ENCODE measurements around the gene SH3PXD2A. TPM values are rescaled to one million over a fixed set of nuclear protein-coding genes. Genes with fewer than 3 reads are reported as not detected.

Gene SH3PXD2A
- total RNA-seq, 1 donor from 2014 or later = 38.6 TPM

DNA sequence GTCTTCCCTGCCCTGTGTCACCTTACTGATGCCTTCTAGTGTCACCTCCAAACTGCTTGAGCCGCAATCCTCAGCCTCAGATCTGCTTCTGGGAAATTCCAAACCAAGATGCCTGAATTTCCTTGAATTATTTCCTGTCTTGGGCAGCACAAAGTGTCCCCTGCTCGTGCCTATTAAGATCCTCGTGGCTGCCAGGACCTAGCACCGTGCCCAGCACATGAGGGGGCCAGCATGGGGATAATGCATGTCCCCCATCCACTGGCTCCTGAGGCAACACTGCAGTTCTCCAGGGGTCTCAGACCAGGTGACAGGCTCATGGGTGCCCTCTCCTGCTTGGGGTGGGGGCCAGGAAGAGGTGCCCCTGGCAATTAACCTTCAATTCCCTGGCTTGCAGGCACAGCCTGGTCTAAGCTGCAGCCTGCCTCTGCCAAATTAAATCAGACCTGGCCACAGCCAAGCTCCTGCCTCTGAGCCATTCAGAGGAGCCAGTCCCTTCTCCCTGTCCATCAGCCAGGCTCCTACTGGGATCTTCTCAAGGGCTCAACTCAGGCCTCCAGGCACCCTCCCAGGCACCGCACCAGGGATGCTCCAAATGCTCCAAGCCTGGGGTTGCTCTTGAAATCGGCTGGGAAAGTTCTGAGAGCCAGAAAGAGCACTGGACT lies 146.6 kb downstream of the SH3PXD2A start:
- Mint-ChIP-seq H3K27me3 (no peaks in the 10 kb centered on the region), H3K9me3 (no peaks in the 10 kb centered on the region), H3K27ac (no peak overlapping the region), H3K36me3 (no peaks in the 10 kb centered on the region), H3K4me1 (ENCODE audit: unreplicated experiment) (peaks cover 10% of the 10 kb centered on the region), H3K4me3 (no peak overlapping the region)
- no peak for DNase-seq (ENCODE audit: extremely low spot score, unreplicated experiment)
- TF ChIP-seq, protein P1, sequence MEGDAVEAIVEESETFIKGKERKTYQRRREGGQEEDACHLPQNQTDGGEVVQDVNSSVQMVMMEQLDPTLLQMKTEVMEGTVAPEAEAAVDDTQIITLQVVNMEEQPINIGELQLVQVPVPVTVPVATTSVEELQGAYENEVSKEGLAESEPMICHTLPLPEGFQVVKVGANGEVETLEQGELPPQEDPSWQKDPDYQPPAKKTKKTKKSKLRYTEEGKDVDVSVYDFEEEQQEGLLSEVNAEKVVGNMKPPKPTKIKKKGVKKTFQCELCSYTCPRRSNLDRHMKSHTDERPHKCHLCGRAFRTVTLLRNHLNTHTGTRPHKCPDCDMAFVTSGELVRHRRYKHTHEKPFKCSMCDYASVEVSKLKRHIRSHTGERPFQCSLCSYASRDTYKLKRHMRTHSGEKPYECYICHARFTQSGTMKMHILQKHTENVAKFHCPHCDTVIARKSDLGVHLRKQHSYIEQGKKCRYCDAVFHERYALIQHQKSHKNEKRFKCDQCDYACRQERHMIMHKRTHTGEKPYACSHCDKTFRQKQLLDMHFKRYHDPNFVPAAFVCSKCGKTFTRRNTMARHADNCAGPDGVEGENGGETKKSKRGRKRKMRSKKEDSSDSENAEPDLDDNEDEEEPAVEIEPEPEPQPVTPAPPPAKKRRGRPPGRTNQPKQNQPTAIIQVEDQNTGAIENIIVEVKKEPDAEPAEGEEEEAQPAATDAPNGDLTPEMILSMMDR (conservative IDR thresholded peaks at IDR 0.05) = no peak

DNA sequence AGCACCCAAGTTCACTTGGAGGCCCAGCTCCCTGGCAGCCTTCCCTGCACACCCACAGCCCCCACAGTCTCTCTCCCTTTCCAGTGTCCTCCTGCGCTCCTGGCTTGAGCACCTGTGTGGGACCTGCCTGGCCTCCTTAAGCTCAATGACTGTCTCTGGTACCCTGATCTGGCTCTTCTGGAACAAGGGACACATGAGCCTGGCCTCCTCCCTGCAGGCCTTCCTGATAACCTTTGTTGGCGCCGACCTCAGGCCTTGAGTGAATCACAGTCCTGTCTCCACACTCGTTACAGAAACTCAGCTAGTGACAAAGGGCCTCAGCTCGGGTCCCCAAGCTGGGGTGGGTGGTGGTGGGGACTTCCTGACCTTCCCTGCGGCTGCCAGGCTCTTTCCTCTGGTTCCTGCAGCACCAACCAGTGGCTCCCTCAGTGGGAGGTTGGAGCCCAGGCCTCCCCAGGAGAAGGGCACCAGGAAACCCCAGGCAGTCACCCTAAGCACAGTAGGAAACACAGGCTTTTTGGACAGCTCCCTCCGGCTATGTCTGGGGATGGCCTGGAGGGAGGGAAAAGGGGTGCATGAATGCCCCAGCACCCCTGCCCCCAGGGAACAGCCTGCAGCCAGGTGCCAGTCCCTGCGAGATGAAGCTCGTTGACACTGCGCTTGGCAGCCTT lies 147.3 kb downstream of the SH3PXD2A start:
- no peaks in the 10 kb centered on the region for H3K36me3 Mint-ChIP-seq
- TF ChIP-seq, protein P1 (conservative IDR thresholded peaks at IDR 0.05) = no peak
- no peak overlapping the region for H3K4me3 Mint-ChIP-seq
- H3K9me3 Mint-ChIP-seq = no peaks in the 10 kb centered on the region
- no peak overlapping the region for H3K27ac Mint-ChIP-seq
- H3K4me1 Mint-ChIP-seq (ENCODE audit: unreplicated experiment) = peaks cover 4% of the 10 kb centered on the region
- H3K27me3 Mint-ChIP-seq = no peaks in the 10 kb centered on the region
- no peak for DNase-seq (ENCODE audit: extremely low spot score, unreplicated experiment)

DNA sequence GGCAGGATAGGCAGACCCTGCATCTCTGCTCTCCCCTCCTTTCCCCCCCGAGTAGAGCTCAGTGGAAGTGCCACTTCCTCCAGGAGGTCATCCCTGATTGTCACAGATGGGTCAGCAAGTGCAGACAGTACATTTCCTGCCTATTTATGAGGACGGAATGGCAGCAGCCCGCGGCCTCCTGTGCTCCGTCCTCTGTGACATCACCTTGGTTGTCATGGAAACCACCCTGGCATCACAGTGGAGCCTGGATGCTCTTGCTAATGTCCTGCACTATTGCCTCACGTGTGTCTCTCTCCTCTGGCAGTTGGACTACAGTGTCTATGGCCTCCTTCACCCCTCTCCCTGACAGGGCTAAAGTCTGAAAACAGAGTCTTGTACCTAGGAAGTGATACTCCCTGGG lies 148.6 kb downstream of the SH3PXD2A start:
- no peak for DNase-seq (ENCODE audit: extremely low spot score, unreplicated experiment)
- Mint-ChIP-seq H3K4me3 (no peak overlapping the region), H3K4me1 (ENCODE audit: unreplicated experiment) (no peaks in the 10 kb centered on the region), H3K36me3 (no peaks in the 10 kb centered on the region), H3K27me3 (no peaks in the 10 kb centered on the region), H3K9me3 (no peaks in the 10 kb centered on the region), H3K27ac (no peak overlapping the region)
- TF ChIP-seq, protein P1 (conservative IDR thresholded peaks at IDR 0.05) = no peak

DNA sequence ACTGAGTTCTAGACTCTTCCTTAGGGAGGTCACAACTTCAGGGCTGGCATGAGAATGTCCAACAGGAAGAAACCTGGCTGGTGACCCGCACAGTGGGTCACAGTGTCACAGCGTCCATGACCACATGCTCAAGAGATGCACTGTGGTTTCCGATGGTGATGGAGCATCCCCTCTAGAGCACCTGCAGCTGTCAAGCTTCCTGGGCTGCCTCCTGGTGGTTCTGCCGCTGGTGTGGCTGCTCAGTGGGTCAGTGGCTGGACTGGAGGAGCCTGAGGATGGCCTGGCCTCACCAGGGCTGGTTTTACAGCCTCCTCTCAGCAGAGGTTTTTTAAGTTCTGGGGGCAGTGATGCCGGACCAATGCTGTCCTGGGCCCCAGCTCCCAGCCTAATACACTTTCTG lies 149.3 kb downstream of the SH3PXD2A start:
- DNase-seq (ENCODE audit: extremely low spot score, unreplicated experiment) = no peak
- no peak overlapping the region for H3K27ac Mint-ChIP-seq
- H3K9me3 Mint-ChIP-seq = no peaks in the 10 kb centered on the region
- no peaks in the 10 kb centered on the region for H3K36me3 Mint-ChIP-seq
- no peaks in the 10 kb centered on the region for H3K27me3 Mint-ChIP-seq
- H3K4me3 Mint-ChIP-seq = no peak overlapping the region
- TF ChIP-seq, protein P1 (conservative IDR thresholded peaks at IDR 0.05) = no peak
- no peaks in the 10 kb centered on the region for H3K4me1 Mint-ChIP-seq (ENCODE audit: unreplicated experiment)

DNA sequence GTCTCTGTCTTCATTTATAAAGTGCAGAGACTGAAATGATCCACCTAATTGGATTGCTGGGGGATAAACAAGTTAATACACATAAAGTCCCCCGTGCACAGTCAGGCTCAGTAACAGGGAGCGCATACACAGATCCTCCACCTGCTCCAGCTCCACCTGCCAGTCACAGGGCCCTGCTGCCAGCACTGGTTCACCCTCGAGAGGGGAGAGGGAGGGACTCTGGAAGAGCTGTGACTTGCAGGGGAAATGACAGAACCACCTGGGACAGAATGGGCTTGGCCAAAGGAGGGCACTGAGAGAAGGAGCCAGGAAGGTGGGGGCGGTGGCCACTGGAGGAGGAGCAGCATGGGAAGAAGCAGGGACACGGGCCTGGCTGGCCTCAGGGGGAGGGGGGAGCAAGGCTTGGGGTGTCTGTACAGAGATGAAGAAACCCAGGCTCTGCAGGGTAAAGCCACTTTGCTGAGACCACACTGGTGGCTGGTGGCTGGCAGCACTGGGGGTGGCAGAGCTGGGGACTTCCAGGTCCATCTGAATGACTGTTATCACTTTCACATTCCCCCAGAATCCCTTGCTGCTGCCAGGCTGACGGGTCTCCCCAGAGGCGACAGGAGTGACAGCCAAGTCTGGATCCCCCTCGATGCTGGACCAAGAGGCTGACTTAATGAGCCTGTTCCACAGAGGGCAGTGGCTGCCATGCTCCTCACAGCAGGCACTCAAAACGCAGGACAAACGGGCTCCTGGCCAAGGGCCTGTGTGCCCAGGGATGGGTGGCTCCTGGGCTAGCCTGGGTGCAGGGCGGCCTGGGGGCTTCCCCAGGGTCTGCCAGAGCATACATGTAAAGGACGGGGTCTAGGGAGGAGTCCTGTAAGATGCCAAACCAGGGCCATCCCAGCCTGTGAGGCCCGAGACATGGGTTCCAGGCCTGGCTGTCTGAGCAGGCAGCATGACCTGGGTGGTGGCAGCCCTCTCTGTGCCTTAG lies 151.1 kb downstream of the SH3PXD2A start:
- no peak overlapping the region for H3K27ac Mint-ChIP-seq
- peaks cover 4% of the 10 kb centered on the region for H3K36me3 Mint-ChIP-seq
- H3K9me3 Mint-ChIP-seq = no peaks in the 10 kb centered on the region
- no peaks in the 10 kb centered on the region for H3K4me1 Mint-ChIP-seq (ENCODE audit: unreplicated experiment)
- DNase-seq (ENCODE audit: extremely low spot score, unreplicated experiment) = no peak
- no peaks in the 10 kb centered on the region for H3K27me3 Mint-ChIP-seq
- TF ChIP-seq, protein P1 (conservative IDR thresholded peaks at IDR 0.05) = no peak
- no peak overlapping the region for H3K4me3 Mint-ChIP-seq

Data from type B pancreatic cell (in vitro differentiated cells).